NOMO-1 treated with dmso at 0.1 percent for 144 hours (cell line): ENCODE results near the gene SARM1.

ENCODE experiments used
- DNase-seq: peaks from one replicate; lab custom pipeline; 2025; ENCODE audit not compliant: unreplicated experiment; lab: John Stamatoyannopoulos, UW

SARM1 gene

DNA sequence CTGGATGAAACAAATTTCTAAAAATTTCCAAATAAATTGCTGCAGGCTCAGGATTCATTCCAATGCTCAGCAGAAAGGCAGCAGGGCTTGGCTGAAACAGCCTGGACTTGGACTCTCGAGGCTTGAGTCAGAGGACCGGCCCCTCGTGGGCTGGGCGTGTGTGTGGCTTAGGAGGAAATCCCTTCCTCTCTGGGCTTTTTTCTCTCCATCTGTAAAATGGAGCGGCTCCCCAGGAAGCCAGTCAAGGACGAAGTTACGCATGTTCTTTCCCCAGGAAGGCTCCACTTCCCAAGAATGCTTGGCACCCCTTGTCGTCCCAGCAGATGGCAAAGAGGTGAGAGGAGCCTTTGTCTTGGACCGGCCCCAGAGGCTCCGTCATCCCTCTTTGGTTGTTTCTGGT is 21.0 kb downstream of the SARM1 start:
- no peak for DNase-seq

DNA sequence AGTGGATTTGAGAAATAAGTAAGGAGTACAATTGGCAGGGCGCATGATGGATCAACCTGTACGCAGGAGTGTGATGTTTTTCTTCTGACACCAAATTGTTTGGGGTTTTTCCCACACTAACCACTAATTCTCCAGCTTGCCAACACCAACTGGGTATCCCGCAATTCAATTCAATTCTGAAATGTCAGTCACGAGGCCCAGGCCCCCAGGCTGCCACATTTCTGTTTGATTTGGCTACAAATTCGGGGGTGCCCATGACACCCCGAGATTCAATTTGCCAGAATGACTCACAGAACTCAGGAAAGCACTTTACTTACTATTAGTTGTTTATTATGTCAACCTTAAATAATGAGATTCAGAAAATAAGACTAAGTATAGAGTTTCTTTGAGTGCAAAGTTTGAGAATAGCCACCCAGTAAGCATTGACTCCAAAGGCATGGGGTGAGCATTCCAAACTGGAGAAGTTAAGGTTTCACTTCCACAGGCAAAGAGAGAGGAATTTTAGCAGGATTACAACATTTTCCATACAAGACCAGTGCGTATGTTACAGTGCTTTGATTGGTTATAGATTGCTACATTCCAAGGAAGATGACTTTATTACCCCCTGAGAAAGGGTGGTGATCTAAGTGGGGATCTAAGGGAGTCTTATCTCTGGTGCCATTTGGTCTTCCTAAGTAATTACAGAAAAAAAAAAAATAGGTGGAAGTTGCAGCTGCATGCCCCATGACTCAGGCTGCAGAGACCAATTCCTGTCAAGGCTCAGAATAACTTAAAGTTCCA is 23.0 kb downstream of the SARM1 start:
- DNase-seq, result no peak

DNA sequence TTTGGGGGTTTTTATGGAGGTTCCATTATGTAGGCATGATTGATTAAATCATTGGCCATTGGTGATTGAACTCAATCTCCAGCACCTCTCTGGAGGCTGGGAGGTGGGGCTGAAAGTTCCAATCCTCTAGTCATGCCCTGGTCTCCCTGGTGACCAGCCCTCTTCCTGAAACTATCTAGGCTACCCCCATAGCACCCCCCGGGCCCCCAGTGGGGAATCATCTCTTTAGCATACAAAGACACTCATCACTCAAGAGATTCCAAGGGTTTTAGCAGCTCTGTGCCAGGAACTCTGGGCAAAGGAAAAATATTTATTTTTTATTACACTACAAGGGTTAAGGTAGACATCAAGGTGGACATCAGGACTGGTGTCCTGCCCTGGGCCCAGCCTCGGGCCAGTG is 23.9 kb downstream of the SARM1 start:
- no peak for DNase-seq

DNA sequence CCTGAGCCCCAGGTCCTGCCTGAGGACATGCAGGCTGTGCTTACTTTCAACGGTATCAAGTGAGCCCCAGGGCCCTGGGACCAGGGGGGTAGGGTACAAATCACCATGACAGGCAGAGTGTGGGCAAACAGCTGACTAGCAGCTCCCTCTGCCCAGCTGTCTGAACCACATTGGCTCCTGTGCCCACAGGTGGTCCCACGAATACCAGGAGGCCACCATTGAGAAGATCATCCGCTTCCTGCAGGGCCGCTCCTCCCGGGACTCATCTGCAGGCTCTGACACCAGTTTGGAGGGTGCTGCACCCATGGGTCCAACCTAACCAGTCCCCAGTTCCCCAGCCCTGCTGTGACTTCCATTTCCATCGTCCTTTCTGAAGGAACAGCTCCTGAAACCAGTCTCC is 24.5 kb downstream of the SARM1 start:
- DNase-seq, result no peak

DNA sequence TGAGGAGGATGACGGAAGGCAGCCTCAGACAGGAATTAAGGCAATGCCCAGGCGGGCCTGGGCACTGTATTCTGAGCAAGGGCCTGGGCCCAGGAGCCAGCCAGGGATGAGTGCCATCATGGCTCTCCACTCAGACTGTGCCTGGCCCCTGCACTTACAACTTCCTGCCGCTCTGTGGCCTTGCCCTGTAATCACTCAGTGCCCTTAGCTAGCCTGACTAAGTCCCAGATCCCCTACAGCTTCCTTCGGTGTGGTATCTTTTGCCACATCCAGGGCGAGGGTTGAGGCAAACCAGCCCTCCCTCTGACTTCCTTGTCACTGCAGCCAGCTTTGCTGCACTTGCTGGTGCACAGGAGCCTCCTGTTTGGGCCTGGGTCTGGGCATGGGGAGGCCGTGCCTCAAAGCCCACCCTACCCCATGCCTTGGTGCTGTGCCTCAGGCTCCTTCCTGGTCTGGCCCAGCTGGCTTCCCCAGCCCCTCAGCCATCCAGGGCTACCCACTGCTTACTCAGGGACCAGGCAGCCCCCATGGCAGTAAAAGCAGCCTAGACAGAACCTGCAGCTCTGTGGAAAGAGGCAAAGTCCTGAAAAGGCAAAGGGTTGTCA is 25.2 kb downstream of the SARM1 start:
- DNase-seq, result no peak

DNA sequence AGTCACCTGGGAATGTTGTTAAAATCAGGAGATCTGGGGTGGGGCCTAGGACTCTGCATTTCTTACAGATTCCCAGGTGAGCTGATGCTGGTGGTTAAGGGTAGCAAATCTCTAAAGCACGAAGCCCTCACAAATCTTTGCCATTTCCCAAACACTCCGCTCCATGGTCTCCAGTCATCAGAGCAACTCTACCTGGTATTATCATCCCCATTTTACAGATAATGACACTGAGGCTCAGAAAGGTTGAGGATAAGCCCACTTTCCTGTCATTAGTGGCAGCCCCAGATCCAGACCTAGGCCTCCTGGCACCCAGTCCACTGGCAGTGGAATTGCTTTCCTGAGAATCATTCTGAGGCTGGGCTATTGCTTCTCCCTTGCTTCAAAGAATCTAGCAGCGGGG is 25.8 kb downstream of the SARM1 start:
- DNase-seq, result no peak

DNA sequence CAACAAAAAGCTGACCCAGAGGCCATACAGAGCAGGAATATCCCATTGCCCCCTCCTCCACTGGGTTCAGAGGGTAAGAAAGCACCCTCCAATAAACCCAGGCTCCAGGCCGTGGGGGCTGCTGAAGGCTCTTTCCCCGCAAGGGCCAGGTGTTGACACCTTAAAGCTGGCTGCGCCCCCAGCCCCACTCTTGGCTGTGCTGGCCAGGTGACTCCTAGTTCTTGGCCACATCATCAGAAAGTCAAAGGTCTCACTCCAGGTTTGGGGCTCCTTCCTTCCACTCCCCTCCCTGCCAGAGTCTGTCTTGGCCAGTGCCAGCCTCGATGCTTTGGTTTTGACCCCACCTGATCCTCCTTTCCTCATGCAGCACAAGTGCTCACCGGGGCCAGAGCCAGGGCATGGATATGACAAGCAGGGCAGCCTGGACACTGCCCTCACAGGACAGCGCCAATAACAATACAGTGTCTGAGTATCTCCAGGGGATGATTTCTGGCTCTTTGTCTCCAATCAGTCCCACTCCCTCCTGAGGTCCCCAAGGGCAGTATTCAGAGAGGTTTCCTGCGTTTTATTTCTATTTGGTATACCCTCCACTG is 26.3 kb downstream of the SARM1 start:
- no peak for DNase-seq

DNA sequence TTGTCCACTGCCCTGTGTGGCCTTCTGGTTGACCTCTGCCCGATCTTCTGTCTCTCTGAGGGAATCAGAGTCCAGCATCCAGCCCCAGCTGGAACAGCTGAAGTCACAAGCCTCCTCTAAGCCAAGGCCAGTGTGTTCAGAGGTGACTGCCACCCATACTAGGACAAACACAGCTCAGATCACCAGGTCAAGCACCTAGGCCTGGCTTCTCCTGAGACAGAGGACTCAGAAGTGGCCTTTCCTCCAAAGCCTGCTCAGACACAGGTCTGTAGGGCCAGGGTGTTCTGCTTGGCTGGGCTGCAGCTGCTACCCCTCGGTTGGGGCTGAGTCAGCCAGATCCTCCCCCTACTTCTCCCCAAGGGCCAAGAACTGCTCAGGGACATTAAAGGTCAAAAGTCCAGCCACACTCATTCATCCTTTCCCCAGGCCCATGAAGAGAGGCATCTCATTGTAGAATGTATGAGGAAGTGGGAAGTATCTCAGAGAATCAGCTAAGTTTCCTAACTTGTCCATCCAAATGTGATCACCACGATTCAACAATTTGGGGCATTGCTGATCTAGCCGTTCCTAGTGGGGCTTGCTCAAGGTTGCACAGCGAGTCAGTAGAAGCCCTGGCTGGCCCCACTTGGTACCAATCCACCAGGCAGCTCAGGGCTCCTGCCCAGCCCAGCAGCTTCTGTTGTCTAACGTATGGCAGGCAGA is 26.9 kb downstream of the SARM1 start:
- DNase-seq, result no peak

DNA sequence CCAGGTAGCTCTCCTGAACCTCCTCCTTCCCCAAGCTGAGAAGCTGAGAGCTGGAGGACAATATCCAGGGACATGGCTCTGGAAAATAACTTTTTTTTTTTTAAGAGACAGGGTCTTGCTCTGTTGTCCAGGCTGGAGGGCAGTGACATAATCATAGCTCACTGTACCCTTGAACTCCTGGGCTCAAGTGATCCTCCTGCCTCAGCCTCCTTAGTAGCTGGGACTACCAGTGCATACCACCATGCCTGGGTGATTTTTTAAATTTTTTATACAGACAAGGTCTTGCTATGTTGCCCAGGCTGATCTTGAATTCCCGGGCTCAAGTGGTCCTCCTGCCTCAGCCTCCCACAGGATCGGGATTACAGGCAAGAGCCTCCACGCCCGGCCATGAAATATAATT is 28.3 kb downstream of the SARM1 start:
- no peak for DNase-seq

DNA sequence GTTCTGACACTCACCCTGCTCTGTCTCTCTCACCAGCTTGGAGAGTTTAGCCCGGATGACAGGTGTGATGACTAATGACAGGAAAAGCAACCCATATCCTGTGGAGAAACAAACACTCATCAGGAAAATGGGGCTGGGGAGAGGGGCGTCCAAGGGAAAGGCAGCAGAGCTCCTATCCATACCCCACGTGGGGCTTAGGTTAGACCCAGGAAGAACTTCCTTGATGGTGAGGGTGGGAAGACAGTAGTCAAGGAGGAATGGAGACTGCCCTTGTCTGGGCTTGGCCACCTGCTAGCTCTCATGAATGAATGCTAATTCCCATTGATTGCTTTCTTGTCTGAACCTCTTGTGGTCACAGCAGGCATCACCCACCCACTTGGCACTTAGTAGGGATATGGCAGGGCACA is 30.7 kb downstream of the SARM1 start:
- DNase-seq, result no peak

DNA sequence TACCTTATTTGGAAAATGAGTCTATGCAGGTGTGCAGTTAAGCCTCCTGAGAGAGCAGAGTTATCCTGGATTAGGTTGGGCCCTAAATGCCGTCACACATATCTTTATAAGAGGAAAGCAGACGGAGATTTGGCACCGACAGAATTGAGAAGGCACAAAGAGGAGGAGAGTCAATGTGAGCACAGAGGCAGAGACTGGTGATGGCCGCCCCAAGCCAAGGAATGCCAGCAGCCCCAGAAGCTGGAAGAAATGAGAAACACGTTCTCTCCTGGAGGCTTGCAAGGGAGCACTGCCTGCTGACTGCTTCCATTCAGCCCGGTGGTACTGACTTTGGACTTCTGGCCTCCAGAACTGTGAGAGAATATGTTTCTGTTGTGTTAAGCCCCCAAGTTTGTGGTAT is 31.4 kb downstream of the SARM1 start:
- DNase-seq, result no peak

DNA sequence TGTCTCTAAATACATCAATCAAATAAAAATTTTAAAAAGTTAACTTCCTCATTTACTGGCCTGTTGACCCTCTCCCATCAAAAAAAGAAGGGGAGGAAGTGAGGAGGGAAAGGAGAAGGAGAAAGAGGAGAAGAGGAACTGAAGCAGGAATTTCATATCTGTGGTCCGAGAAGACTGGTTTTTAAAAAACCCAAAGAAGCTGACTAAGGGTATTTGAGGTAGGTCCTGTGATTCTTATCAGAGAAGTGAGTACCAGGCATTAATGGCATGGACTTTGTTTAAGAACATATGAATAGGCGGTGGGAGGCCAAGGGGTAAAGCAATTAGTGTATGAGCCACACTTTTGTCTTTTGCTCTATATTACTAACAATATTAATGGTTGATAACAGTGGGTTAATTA is 32.5 kb downstream of the SARM1 start:
- DNase-seq, result no peak

DNA sequence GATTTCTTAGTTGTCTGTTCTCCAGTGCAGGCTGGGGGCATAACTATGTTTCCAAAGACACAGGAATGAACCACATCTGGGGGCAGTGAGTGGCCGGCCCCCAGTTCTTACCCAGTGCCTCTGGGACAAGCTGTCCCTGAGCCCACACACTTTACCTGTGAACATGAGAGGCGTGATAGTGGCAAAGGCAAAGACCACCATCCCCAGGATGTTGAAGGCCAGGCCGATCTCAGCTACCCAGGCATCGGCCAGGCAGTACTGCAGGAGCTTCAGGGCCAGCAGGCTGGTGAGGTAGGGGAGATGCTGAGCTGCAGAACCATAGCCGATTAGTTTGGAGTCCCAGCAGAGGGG is 32.9 kb downstream of the SARM1 start:
- DNase-seq, result no peak

DNA sequence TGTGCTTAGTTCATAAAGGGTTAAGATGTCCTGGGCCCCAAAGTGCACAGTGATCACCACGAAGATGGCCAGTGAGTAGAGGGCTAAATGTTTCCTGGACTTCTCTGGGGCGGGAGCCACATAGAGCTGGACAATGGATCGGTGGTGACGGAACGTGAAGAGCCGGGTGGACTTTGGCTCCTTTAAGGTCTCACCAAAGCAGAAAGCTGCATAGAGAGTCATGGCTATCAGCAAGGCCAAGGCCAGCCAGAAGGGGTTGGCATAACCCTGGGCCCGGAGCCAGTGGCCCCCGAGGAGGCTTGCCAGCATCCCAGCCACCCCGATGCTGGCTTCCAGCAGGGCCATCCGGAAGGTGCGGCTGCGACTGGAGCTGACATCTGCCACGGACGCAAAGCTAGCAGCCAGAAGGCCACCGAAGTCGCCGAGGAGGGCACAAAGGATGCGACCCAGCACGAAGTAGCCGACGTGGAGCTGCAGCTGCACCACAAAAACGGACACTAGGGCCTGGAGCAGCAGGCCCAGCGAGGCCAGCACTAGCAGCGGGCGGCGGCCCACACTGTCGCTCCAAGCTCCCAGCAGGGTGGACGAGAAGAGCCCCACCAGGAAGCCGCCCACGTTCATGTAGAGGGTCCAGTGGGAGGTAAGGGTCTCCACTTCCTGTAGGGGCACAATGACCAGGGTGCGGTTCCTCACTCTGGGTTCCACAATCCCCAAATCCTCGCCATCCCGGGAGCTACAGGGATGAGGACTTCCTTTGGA is 33.5 kb downstream of the SARM1 start:
- DNase-seq, result no peak

DNA sequence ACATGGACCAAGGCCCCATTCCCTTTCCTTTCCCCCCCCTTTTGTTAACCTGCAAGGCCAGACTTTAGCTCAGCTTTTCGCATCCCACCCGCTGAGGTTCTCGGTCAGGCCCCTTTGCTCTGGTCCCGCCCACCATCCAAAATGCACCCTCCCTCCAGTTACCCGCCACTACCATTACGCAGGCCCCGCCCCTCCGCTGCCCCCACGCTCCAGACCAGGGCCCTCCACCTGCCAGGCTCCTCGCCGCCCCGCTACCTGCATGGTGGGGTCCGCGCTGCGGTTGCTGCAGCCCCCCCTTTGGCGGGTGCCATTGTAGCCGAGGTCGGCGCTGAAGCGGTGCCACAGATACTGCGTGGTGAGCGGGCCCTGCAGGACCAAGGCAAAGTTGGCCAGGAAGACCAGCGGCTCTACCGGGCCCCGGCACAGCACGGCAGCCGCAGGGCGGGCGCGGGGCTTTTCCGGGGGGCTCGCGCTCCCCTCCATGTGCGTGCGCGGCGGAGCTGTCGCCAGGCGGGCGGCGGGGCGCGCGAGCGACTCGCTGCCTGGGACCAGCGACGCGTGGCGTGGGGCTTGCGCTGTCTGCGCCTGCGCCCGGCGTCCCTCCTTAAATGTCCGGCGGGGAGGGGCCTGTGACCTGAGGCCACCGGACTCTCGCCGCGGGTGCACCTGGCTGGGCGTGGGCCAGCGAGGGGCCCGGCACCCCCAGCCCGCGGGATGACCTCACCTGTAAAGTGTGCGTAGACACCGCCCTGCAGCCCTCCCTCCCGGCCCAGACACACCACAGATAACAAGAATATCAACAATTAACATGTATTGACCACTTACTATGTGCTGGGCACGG is 34.4 kb downstream of the SARM1 start, which contains the start of gene SLC46A1:
Gene SLC46A1 (minus strand): TSS at position 581 of the 841 bp plus-strand sequence. CDS start 98 bp downstream, at position 483.
- peak; percentile 19 for DNase-seq

DNA sequence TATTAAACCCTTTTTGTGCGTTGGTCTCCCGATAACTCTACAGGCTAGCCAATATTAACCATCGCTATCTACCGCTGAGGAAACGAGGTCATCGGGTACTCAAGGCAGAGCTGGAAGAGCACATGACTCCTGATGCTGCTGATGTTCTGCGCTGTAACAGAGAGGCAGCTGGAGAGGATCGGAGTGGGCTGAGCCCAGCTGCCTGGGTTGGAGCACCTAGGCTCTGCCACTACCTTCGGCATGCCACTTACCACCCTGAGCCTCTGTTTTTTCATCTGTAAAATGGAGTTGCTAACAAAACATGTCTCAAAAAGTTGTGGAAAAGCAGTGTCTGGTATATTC is 35.0 kb downstream of the SARM1 start:
- DNase-seq, result no peak

DNA sequence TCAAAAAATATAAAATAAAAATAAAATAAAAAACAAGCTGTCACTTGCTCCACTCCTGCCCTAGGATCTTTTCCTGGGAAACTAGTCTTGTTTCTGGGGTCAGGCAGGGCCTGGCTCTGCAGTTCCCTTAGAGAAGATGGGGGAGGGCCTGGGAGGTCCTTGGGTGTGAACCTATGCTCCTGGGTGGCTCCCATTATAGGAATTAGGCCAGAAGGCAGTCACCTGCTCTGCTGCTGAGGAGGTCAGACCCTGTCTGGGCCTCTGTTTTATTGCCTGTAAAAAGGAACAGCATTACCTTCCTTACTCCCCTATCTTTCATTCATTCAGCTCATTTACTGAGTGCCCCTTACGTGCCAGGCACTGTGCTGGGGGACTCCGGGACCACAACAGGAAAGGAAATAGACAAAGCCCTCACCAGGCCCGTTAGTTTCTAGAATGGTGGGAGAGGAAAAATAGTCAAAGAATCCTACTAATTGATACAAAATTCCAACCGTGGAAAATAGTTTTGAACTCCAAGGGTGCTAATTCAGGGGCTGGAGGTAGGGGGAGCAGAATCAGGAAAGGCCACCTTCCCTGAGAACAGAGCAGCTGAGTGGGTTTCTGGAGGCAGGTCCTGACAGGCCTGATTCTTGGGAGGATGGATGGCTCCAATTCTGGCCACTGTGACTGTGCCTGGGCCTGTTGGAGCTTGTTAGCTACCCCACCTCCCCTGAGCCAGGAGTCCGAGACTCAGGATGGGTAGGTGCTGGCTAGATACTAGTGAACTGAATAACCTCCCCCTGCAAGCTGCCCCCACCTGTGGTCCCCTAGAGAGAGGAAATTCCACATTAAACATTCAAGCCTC is 35.9 kb downstream of the SARM1 start:
- DNase-seq, result no peak

DNA sequence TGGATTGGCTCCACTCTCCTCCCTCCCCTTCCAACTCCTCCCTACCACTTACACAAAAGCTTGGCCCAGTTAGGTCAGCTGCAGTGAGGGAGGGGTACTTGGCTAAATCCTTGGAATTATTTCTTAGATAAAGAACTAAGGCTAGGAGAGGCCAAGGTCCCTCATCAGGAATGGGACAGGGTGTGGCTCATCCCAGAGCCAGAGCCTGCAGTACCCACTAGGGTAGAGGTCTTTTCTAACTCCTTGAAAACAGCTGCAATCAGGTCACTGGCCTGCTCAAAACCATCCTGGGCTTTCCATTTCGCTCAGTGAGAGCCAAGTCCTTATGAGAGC is 36.4 kb downstream of the SARM1 start:
- no peak for DNase-seq

DNA sequence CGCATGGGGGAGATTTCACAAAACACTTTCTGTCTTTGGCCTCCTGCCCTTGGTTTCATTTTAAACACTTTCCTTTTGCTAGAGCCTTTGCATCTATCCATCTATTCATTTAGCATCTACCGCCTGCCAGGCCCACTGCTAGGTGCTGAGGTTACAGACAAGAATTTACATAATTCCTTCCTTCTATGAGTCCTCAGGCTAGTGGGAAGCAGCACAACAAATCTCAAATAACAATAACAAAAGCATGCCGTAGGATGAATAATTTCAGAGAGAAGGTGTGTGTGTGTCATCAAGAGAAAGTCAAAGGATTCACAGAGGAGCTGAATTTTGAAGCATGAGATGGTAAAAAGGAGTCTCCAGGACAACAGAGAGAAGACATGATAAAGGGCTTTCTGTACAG is 40.6 kb downstream of the SARM1 start:
- no peak for DNase-seq

DNA sequence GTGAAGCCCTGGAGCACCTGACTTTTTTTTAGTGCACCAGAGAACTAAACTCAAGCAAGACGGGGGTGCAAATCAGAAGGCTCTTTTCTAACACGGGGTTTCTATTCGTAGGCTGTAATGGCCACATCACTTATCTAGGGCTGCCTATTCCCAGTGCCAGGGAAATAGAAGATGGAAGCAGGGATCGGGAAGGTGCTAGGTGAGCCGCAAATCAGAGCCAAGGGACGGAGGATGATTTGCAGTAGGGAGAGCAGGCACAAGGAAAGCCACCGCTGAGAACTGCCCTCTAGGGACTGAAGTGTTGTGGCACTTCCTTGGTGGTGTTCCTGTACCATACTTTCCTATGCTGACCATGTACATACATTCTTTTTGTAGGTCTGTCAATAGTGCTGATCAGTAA is 42.3 kb downstream of the SARM1 start:
- DNase-seq, result no peak
